Lower lobe of right lung (tissue), 2 donors: ENCODE data around the gene PCDHGB7. TPM values are rescaled to one million over a fixed set of nuclear protein-coding genes. Genes with fewer than 3 reads are reported as not detected.

Experiments
- ATAC-seq, 2 donors: fragments of 200-7000 bp; cut with Tn5 transposase; one replicate each; pipeline ENCODE4 v1.9.1; 2020 to 2022; ENCODE audit warnings: mild to moderate bottlenecking in 2 of 2, moderate library complexity in 2 of 2
- DNase-seq: peaks from one replicate; pipeline ENCODE4 v3.0.0-alpha.2; 2020
- H3K27ac ChIP-seq: fragments of 200-600 bp; one replicate; pipeline ENCODE4 v1.8.0; 2022
- H3K27me3 ChIP-seq: fragments of 200-600 bp; one replicate; pipeline ENCODE4 v1.8.0; 2022; ENCODE audit warnings: low read depth
- H3K36me3 ChIP-seq: fragments of 200-600 bp; one replicate; pipeline ENCODE4 v1.8.0; 2022; ENCODE audit warnings: mild to moderate bottlenecking
- H3K4me1 ChIP-seq: fragments of 200-600 bp; one replicate; pipeline ENCODE4 v1.8.0; 2022
- H3K4me3 ChIP-seq: fragments of 200-600 bp; one replicate; pipeline ENCODE4 v1.8.0; 2022; ENCODE audit warnings: mild to moderate bottlenecking
- H3K9me3 ChIP-seq: fragments of 200-600 bp; one replicate; pipeline ENCODE4 v1.8.0; 2022
- intact Hi-C: fragments of 100-400 bp; cut with DNase I; formaldehyde crosslinking; loops from one replicate; pipeline ENCODE4 v1.11.0; 2022
- total RNA-seq: library from RNA; stranded (reverse); fragmentation: NEBNext Ultra II Directional; extraction: Animal tissue kit (Norgen Biotek cat#: 25700); gene quantifications from one replicate; pipeline ENCODE4 v1.2.1, GENCODE V29; 2021
- TF ChIP-seq, protein P1 (sequence below): fragments of 200-600 bp; IDR thresholded peaks from one replicate; pipeline ENCODE4 v1.8.0; 2022; ENCODE audit warnings: antibody characterized with exemption, mild to moderate bottlenecking
- donor health status: DM: no; HTN: yes; CAD: no; lungs with severe emphysema.

Gene PCDHGB7
- total RNA-seq, 1 donor from 2014 or later = 15.9 TPM

DNA sequence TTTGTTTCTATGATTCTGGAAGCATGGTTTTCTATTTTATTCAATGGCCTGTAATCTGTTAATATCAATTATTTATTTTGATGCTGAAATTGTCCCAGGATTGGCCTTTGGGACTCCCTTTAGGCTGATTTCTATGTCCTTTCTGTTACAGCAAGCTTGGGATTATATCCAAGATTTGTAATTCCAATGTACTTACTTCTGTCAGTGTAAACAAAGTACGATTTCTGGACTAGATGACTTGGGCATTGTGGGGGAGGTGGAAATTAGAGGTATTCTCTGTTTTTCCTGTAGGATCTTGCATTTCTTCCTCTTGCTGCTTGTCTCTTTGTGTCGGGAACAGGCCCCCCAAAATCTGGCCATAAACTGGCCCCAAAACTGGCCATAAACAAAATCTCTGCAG lies 16.5 kb downstream of the PCDHGB7 start:
- no peaks in the 10 kb centered on the region for H3K4me1 ChIP-seq
- intact Hi-C loops = no loop called here
- ATAC-seq = no peak
- TF ChIP-seq, protein P1, sequence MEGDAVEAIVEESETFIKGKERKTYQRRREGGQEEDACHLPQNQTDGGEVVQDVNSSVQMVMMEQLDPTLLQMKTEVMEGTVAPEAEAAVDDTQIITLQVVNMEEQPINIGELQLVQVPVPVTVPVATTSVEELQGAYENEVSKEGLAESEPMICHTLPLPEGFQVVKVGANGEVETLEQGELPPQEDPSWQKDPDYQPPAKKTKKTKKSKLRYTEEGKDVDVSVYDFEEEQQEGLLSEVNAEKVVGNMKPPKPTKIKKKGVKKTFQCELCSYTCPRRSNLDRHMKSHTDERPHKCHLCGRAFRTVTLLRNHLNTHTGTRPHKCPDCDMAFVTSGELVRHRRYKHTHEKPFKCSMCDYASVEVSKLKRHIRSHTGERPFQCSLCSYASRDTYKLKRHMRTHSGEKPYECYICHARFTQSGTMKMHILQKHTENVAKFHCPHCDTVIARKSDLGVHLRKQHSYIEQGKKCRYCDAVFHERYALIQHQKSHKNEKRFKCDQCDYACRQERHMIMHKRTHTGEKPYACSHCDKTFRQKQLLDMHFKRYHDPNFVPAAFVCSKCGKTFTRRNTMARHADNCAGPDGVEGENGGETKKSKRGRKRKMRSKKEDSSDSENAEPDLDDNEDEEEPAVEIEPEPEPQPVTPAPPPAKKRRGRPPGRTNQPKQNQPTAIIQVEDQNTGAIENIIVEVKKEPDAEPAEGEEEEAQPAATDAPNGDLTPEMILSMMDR = no peak
- H3K36me3 ChIP-seq = no peaks in the 10 kb centered on the region
- H3K27me3 ChIP-seq = peaks cover 7% of the 10 kb centered on the region
- H3K27ac ChIP-seq = no peak overlapping the region
- H3K4me3 ChIP-seq = no peak overlapping the region
- DNase-seq = no peak
- peaks cover 67% of the 10 kb centered on the region for H3K9me3 ChIP-seq

DNA sequence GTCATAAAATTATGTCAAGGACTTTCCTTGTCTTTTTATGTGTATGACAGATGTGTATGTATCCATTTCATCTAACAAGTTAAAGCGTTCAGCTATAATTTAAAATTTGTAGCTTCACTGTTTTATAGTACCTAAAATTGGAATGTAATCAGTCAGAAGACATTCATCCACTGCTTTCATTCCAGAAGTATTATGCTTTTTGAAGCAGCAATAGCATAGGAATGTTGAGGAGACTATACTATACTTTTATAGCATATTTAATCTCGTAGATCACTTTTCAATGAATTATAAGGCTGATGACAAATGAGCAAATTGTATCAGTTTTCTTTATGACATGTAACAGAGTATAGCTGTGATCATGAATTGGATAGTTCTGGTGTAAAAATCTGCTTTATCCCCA lies 19.7 kb downstream of the PCDHGB7 start:
- DNase-seq (no peak), ATAC-seq (no peak)
- Histone ChIP-seq H3K36me3 (no peaks in the 10 kb centered on the region), H3K9me3 (peaks cover 62% of the 10 kb centered on the region), H3K27ac (no peak overlapping the region), H3K27me3 (no peaks in the 10 kb centered on the region), H3K4me3 (no peak overlapping the region), H3K4me1 (no peaks in the 10 kb centered on the region)
- TF ChIP-seq, protein P1 = no peak
- intact Hi-C loops = no loop called here

DNA sequence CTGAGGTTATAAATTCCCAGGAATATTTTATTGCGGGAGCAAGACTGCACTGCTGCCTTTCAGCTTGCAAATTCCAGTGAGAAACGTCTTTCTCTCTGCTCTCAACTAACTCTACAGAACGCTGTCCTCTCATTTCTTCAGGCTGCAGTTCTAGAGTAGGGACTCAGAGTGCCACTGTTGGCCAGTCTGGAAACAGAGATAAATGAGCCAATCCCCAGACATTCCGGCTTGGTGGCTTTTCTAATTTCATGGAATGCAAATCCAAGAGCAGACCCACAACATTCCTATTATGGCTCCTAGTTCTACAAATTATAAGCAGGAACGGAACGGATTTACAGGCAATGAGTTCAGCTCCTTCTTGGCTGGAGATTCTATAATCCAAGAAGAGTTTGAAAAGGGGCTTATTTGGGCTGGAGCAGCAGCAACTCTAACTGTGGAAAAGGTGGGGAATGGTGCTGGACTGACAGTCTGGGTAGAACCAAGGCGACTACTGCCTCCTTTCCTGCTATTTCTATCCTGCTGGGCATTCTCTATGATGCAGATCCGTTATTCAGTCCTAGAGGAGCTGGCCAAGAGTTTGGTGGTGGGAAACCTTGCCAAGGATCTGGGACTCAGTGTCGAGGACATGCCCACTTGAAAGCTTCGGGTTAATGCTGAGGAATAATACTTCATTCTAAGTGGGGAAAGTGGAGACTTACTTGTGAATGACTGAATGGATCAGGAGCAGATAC lies 22.1 kb downstream of the PCDHGB7 start:
- H3K36me3 ChIP-seq = no peaks in the 10 kb centered on the region
- H3K9me3 ChIP-seq = peaks cover 46% of the 10 kb centered on the region
- TF ChIP-seq, protein P1 = no peak
- DNase-seq (no peak), ATAC-seq (no peak)
- H3K27ac ChIP-seq = no peak overlapping the region
- no peaks in the 10 kb centered on the region for H3K4me1 ChIP-seq
- H3K27me3 ChIP-seq = no peaks in the 10 kb centered on the region
- intact Hi-C loops = no loop called here
- no peak overlapping the region for H3K4me3 ChIP-seq

DNA sequence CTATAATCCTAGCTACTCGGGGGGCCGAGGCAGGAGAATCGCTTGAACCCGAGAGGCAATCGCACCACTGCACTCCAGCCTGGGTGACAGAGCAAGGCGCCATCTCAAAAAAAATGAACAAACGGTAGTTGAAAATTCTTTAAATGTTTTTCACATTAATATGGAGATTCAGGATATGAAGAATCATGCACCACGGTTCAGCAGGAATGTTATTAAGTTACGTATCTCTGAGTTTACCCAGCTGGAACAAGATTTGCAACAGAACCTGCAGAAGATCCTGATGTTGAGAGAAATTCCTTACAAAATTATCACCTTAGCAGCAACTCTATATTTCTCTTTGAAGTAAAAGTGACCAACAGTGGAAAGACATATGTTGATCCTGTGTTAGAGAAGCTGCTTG lies 22.9 kb downstream of the PCDHGB7 start:
- DNase-seq (no peak), ATAC-seq (no peak)
- Histone ChIP-seq H3K27ac (no peak overlapping the region), H3K9me3 (peaks cover 44% of the 10 kb centered on the region), H3K36me3 (no peaks in the 10 kb centered on the region), H3K4me3 (no peak overlapping the region), H3K27me3 (no peaks in the 10 kb centered on the region), H3K4me1 (no peaks in the 10 kb centered on the region)
- TF ChIP-seq, protein P1 = no peak
- intact Hi-C loops = no loop called here

DNA sequence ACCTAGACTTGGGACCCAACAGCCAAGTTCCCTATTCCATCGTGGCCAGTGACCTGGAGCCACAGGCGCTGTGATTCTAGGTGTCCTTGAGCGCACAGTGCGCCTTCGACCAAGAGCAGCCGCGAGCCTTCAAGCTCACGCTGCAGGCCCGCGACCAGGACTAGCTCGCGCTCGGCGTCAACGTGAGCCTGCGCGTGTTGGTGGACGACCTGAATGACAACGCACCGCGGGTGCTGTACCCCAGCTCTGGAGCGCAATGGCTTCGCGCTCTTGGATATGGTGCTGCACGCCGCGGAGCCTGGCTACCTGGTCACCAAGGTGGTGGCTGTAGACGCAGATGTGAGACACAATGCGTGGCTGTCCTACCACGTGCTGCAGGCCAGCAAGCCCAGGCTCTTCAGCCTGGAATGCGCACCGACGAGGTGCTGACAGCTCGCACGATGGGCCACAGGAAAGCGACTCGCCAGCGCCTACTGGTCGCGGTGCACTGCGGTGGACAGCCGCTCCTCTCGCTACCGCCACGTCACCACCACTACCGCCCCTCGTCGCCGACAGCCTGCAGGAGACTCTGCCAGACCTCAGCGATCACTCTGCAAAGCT lies 24.2 kb downstream of the PCDHGB7 start:
- TF ChIP-seq, protein P1 = no peak
- no peaks in the 10 kb centered on the region for H3K27me3 ChIP-seq
- intact Hi-C loops = no loop called here
- ATAC-seq (no peak), DNase-seq (no peak)
- no peak overlapping the region for H3K27ac ChIP-seq
- H3K9me3 ChIP-seq = peaks cover 31% of the 10 kb centered on the region
- H3K4me3 ChIP-seq = no peak overlapping the region
- no peaks in the 10 kb centered on the region for H3K36me3 ChIP-seq
- H3K4me1 ChIP-seq = no peaks in the 10 kb centered on the region
